ENCODE results near the gene WDR6. TPM values are rescaled to one million over a fixed set of nuclear protein-coding genes. Genes with fewer than 3 reads are reported as not detected.

Gene WDR6
- total RNA-seq, 1 experiment from 2014 or later, result 138 TPM

- Mint-ChIP-seq H3K27ac (ENCODE audit: unreplicated experiment) (no peak overlapping the region), H3K4me1 (ENCODE audit: low read depth, unreplicated experiment) (no peaks in the 10 kb centered on the region), H3K27me3 (ENCODE audit: unreplicated experiment) (no peaks in the 10 kb centered on the region), H3K36me3 (ENCODE audit: insufficient read depth, unreplicated experiment) (peaks cover 87% of the 10 kb centered on the region), H3K4me3 (ENCODE audit: low read depth, unreplicated experiment) (no peak overlapping the region), H3K9me3 (ENCODE audit: low read depth, unreplicated experiment) (no peaks in the 10 kb centered on the region)
- CTCF ChIA-PET, result interaction anchor here (0.6 to 1.8 kb wide), 2 partner anchors 9 to 548 kb away, joined by 3 to 5 read pairs; partner anchors contain the start of gene WDR6
- no TSS peak for BruUV-seq (replicated peaks)
- intact Hi-C loops (cut with micrococcal nuclease; ENCODE audit: unreplicated experiment), result no loop called here
- TF ChIP-seq CTCF (IDR thresholded peaks at IDR 0.05; ENCODE audit: unreplicated experiment), result no peak
- DNase-seq, result no peak
Measured at GRCh38 chr3:49016414-49017228, 9.4 kb downstream of the WDR6 start.

GRCh38 chr3:49017229-49017970, 10.2 kb downstream of the WDR6 start:
- Mint-ChIP-seq H3K4me3 (ENCODE audit: low read depth, unreplicated experiment) (peak overlapping the region; percentile 74), H3K9me3 (ENCODE audit: low read depth, unreplicated experiment) (no peaks in the 10 kb centered on the region), H3K4me1 (ENCODE audit: low read depth, unreplicated experiment) (no peaks in the 10 kb centered on the region), H3K36me3 (ENCODE audit: insufficient read depth, unreplicated experiment) (peaks cover 88% of the 10 kb centered on the region), H3K27me3 (ENCODE audit: unreplicated experiment) (no peaks in the 10 kb centered on the region), H3K27ac (ENCODE audit: unreplicated experiment) (peak overlapping the region; percentile 75)
- TF ChIP-seq CTCF (IDR thresholded peaks at IDR 0.05; ENCODE audit: unreplicated experiment), result no peak
- intact Hi-C loops (cut with micrococcal nuclease; ENCODE audit: unreplicated experiment), result no loop called here
- CTCF ChIA-PET, result interaction anchor here (0.6 to 1.8 kb wide), 3 partner anchors 10 to 547 kb away, joined by 3 to 5 read pairs (median 3); partner anchors contain the start of gene WDR6
- no peak for DNase-seq
- no TSS peak for BruUV-seq (replicated peaks)

- no peaks in the 10 kb centered on the region for H3K9me3 Mint-ChIP-seq (ENCODE audit: low read depth, unreplicated experiment)
- no peak for TF ChIP-seq CTCF (IDR thresholded peaks at IDR 0.05; ENCODE audit: unreplicated experiment)
- peaks cover 95% of the 10 kb centered on the region for H3K36me3 Mint-ChIP-seq (ENCODE audit: insufficient read depth, unreplicated experiment)
- intact Hi-C loops (cut with micrococcal nuclease; ENCODE audit: unreplicated experiment), result no loop called here
- H3K27me3 Mint-ChIP-seq (ENCODE audit: unreplicated experiment), result no peaks in the 10 kb centered on the region
- BruUV-seq (replicated peaks), result no TSS peak
- peak within 1 kb of the TSS; percentile 74 for H3K4me3 Mint-ChIP-seq (ENCODE audit: low read depth, unreplicated experiment)
- DNase-seq, result peak; percentile 75
- H3K27ac Mint-ChIP-seq (ENCODE audit: unreplicated experiment), result peak within 1 kb of the TSS; percentile 75
- CTCF ChIA-PET, result interaction anchor here (0.7 to 1.8 kb wide), 5 partner anchors 11 to 322 kb away, joined by 3 to 5 read pairs (median 3); partner anchors contain the start of genes USP4 and WDR6
- H3K4me1 Mint-ChIP-seq (ENCODE audit: low read depth, unreplicated experiment), result no peaks in the 10 kb centered on the region
Measured at GRCh38 chr3:49017971-49018706, 10.9 kb downstream of the WDR6 start, which contains the start of gene DALRD3. Gene DALRD3, minus strand, starts transcription at chr3:49018580. Its CDS starts 16 bp downstream, at chr3:49018564.

- no peak for TF ChIP-seq CTCF (IDR thresholded peaks at IDR 0.05; ENCODE audit: unreplicated experiment)
- no peaks in the 10 kb centered on the region for H3K27me3 Mint-ChIP-seq (ENCODE audit: unreplicated experiment)
- peaks cover 98% of the 10 kb centered on the region for H3K36me3 Mint-ChIP-seq (ENCODE audit: insufficient read depth, unreplicated experiment)
- H3K4me1 Mint-ChIP-seq (ENCODE audit: low read depth, unreplicated experiment), result no peaks in the 10 kb centered on the region
- H3K4me3 Mint-ChIP-seq (ENCODE audit: low read depth, unreplicated experiment), result peak overlapping the region; percentile 74
- BruUV-seq (replicated peaks), result no TSS peak
- DNase-seq, result no peak
- no peaks in the 10 kb centered on the region for H3K9me3 Mint-ChIP-seq (ENCODE audit: low read depth, unreplicated experiment)
- peak overlapping the region; percentile 75 for H3K27ac Mint-ChIP-seq (ENCODE audit: unreplicated experiment)
- intact Hi-C loops (cut with micrococcal nuclease; ENCODE audit: unreplicated experiment), result no loop called here
- CTCF ChIA-PET, result interaction anchor here (1.1 to 1.2 kb wide), 3 partner anchors 11 to 321 kb away, joined by 3 to 4 read pairs (median 3); partner anchors contain the start of genes USP4 and WDR6
Measured at GRCh38 chr3:49018707-49019006, 11.5 kb downstream of the WDR6 start.
